H1 (cell line): ENCODE results near the gene DCLK1. TPM values are rescaled to one million over a fixed set of nuclear protein-coding genes. Genes with fewer than 3 reads are reported as not detected.

Source experiments
- CTCF ChIA-PET: fragments of 300-600 bp; sonication (Branson Sonifier 250); formaldehyde crosslinking; loops from one replicate; lab custom pipeline; 2021; ENCODE audit not compliant: partially characterized antibody; lab: Charles Lee
- POLR2A ChIA-PET: fragments of 300-600 bp; sonication (Branson Sonifier 250); formaldehyde crosslinking; loops from one replicate; lab custom pipeline; 2021; ENCODE audit warnings: inconsistent platforms; ENCODE audit not compliant: partially characterized antibody; lab: Charles Lee
- DNase-seq, 2 experiments: peaks; one replicate each; pipeline versions ENCODE4 v3.0.0 to v3.0.0-alpha.2; 2010 to 2022; ENCODE audit warnings: low spot score in 2 of 2, low read depth in 1 of 2, mixed read lengths in 1 of 2
- FAIRE-seq: peaks from 2 replicates; lab custom pipeline; 2011; peaks lifted over from hg19 to GRCh38; lab: Jason Lieb, UNC
- H2AFZ ChIP-seq: 2 replicates; pipeline ENCODE4 v1.8.1; 2012; ENCODE audit warnings: low read length, inconsistent platforms
- H2AK5ac ChIP-seq: 2 replicates; pipeline ENCODE4 v1.6.1; 2013; ENCODE audit warnings: low read depth, low read length
- H2BK120ac ChIP-seq: replicated peaks from 2 replicates; pipeline ENCODE3; 2013; ENCODE audit warnings: low read depth, low read length, inconsistent platforms
- H2BK12ac ChIP-seq: 2 replicates; pipeline ENCODE4 v1.6.1; 2013; ENCODE audit warnings: low read depth, low read length
- H2BK15ac ChIP-seq: 2 replicates; pipeline ENCODE4 v1.6.1; 2013; ENCODE audit warnings: low read length
- H2BK20ac ChIP-seq: 2 replicates; pipeline ENCODE4 v1.6.1; 2013; ENCODE audit warnings: low read length
- H2BK5ac ChIP-seq: 2 replicates; pipeline ENCODE4 v1.6.1; 2013; ENCODE audit warnings: low read depth, low read length
- H3K14ac ChIP-seq: 2 replicates; pipeline ENCODE4 v1.6.1; 2013; ENCODE audit warnings: inconsistent platforms; ENCODE audit not compliant: insufficient read length
- H3K18ac ChIP-seq: 2 replicates; pipeline ENCODE4 v1.6.1; 2013; ENCODE audit warnings: low read length; ENCODE audit errors: extremely low read depth
- H3K23ac ChIP-seq: 2 replicates; pipeline ENCODE4 v1.6.1; 2013; ENCODE audit warnings: inconsistent platforms; ENCODE audit not compliant: insufficient read length
- H3K23me2 ChIP-seq: 2 replicates; pipeline ENCODE4 v1.6.1; 2013; ENCODE audit warnings: low read depth, low read length
- H3K27ac ChIP-seq: 2 replicates; pipeline ENCODE4 v1.6.1; 2011; ENCODE audit warnings: low read depth, low read length, inconsistent platforms
- H3K27me3 ChIP-seq, 4 experiments: replicated peaks in 1 of 4; 1 replicate in 1 of 4; 2 replicates in 3 of 4; pipeline versions ENCODE4 v1.6.1 to v1.8.1; 2011 to 2013; ENCODE audit warnings: low read length in 3 of 4, mild to moderate bottlenecking in 3 of 4, inconsistent platforms in 2 of 4, mixed read lengths in 2 of 4, moderate library complexity in 1 of 4; ENCODE audit not compliant: control insufficient read depth in 3 of 4, insufficient read depth in 3 of 4; ENCODE audit errors: extremely low read depth in 1 of 4
- H3K36me3 ChIP-seq, 4 experiments: 2 replicates each; pipeline versions ENCODE4 v1.6.1 to v1.8.1; 2011 to 2013; ENCODE audit warnings: mild to moderate bottlenecking in 4 of 4, low read length in 3 of 4, moderate library complexity in 2 of 4, control low read depth in 1 of 4, inconsistent platforms in 1 of 4; ENCODE audit not compliant: insufficient read depth in 4 of 4, control insufficient read depth in 2 of 4
- H3K4ac ChIP-seq: replicated peaks from 2 replicates; pipeline ENCODE3; 2013; ENCODE audit warnings: low read length, low read depth, mixed read lengths, inconsistent platforms; ENCODE audit not compliant: insufficient read length
- H3K4me1 ChIP-seq, 4 experiments: replicated peaks in 1 of 4; 1 replicate in 1 of 4; 2 replicates in 3 of 4; pipeline versions ENCODE4 v1.6.1 to v1.8.1; 2011 to 2013; ENCODE audit warnings: low read length in 3 of 4, inconsistent platforms in 2 of 4, mixed read lengths in 1 of 4; ENCODE audit not compliant: insufficient read depth in 4 of 4, control insufficient read depth in 3 of 4
- H3K4me2 ChIP-seq, 2 experiments: 2 replicates each; pipeline versions ENCODE4 v1.6.1 to v1.8.1; 2011 to 2013; ENCODE audit warnings: low read depth in 2 of 2, low read length in 2 of 2, control low read depth in 1 of 2, inconsistent platforms in 1 of 2, mild to moderate bottlenecking in 1 of 2; ENCODE audit not compliant: insufficient read depth in 1 of 2
- H3K4me3 ChIP-seq, 4 experiments: fragments of 200-600, 300-600 bp in 1 of 4; sonication (generic), shearing (Covaris generic), sonication (Bioruptor Twin) in 1 of 4; 2 replicates each; pipeline versions ENCODE4 v1.5.1 to v1.8.1; 2011 to 2016; ENCODE audit warnings: low read length in 4 of 4, low read depth in 3 of 4, control low read depth in 2 of 4, inconsistent platforms in 2 of 4, mild to moderate bottlenecking in 2 of 4, mixed read lengths in 1 of 4, moderate library complexity in 1 of 4; ENCODE audit not compliant: insufficient read depth in 2 of 4; ENCODE audit errors: extremely low read depth in 1 of 4
- H3K56ac ChIP-seq: replicated peaks from 2 replicates; pipeline ENCODE3; 2013; ENCODE audit warnings: low read depth, mild to moderate bottlenecking, mixed read lengths, low read length, inconsistent platforms; ENCODE audit not compliant: insufficient read length
- H3K79me1 ChIP-seq: 2 replicates; pipeline ENCODE4 v1.6.1; 2013; ENCODE audit warnings: low read depth, low read length, control low read depth
- H3K79me2 ChIP-seq, 2 experiments: 2 replicates each; pipeline versions ENCODE4 v1.6.1 to v1.8.1; 2012 to 2013; ENCODE audit warnings: low read length in 2 of 2, mild to moderate bottlenecking in 2 of 2, inconsistent platforms in 1 of 2; ENCODE audit not compliant: insufficient read depth in 2 of 2, control insufficient read depth in 1 of 2
- H3K9ac ChIP-seq, 4 experiments: replicated peaks in 1 of 4; 1 replicate in 1 of 4; 2 replicates in 3 of 4; pipeline versions ENCODE4 v1.6.1 to v1.8.1; 2011 to 2013; ENCODE audit warnings: low read depth in 3 of 4, low read length in 3 of 4, control low read depth in 2 of 4, mild to moderate bottlenecking in 2 of 4, moderate library complexity in 2 of 4, inconsistent platforms in 1 of 4; ENCODE audit errors: extremely low read depth in 1 of 4
- H3K9me3 ChIP-seq, 2 experiments: 2 replicates each; pipeline versions ENCODE4 v1.6.1 to v1.8.1; 2012 to 2013; ENCODE audit warnings: mild to moderate bottlenecking in 2 of 2, moderate library complexity in 2 of 2, control low read depth in 1 of 2, inconsistent platforms in 1 of 2, low read depth in 1 of 2, low read length in 1 of 2, mixed read lengths in 1 of 2; ENCODE audit not compliant: insufficient read depth in 2 of 2
- H4K20me1 ChIP-seq, 2 experiments: replicated peaks in 1 of 2; 2 replicates each; pipeline versions ENCODE3 to v1.8.1; 2011 to 2013; ENCODE audit warnings: inconsistent platforms in 2 of 2, low read length in 2 of 2, mild to moderate bottlenecking in 1 of 2; ENCODE audit not compliant: insufficient read depth in 2 of 2, control insufficient read depth in 1 of 2
- H4K5ac ChIP-seq: 2 replicates; pipeline ENCODE4 v1.6.1; 2013; ENCODE audit warnings: low read length, low read depth, mixed read lengths, inconsistent platforms; ENCODE audit not compliant: insufficient read length
- H4K8ac ChIP-seq: 2 replicates; pipeline ENCODE4 v1.8.0; 2013; ENCODE audit warnings: mild to moderate bottlenecking, moderate library complexity, low read length, inconsistent platforms; ENCODE audit not compliant: insufficient read depth; ENCODE audit errors: extremely low read depth
- H4K91ac ChIP-seq: replicated peaks from 2 replicates; pipeline ENCODE3; 2013; ENCODE audit warnings: low read length, mixed read lengths, inconsistent platforms; ENCODE audit not compliant: insufficient read length
- ASH2L ChIP-seq: fragments of 200-600, 300-600 bp; sonication (generic); IDR thresholded peaks from one replicate; pipeline ENCODE4 v1.7.1; 2017; ENCODE audit warnings: low read length
- BCL11A ChIP-seq, 2 experiments: IDR thresholded peaks; one replicate each; pipeline ENCODE4 v1.6.1; 2011; ENCODE audit warnings: low read depth in 2 of 2, low read length in 2 of 2, mild to moderate bottlenecking in 2 of 2
- CEBPB ChIP-seq: IDR thresholded peaks from 2 replicates; pipeline ENCODE4 v1.6.1; 2012; ENCODE audit warnings: low read depth, low read length
- MAFK ChIP-seq: IDR thresholded peaks from 2 replicates; pipeline ENCODE4 v1.6.1; 2012; ENCODE audit warnings: low read depth, mild to moderate bottlenecking, improper control_type of control experiment, low read length
- NRF1 ChIP-seq: IDR thresholded peaks from 2 replicates; pipeline ENCODE4 v1.6.1; 2011; ENCODE audit warnings: mild to moderate bottlenecking, low read depth, low read length, improper control_type of control experiment
- POLR2AphosphoS5 ChIP-seq: IDR thresholded peaks from 2 replicates; pipeline ENCODE4 v1.6.1; 2011; ENCODE audit warnings: low read depth, low read length
- RAD21 ChIP-seq, 2 experiments: IDR thresholded peaks in 1 of 2; conservative IDR thresholded peaks in 1 of 2; 2 replicates each; pipeline ENCODE4 v1.6.1; 2011; ENCODE audit warnings: low read depth in 2 of 2, low read length in 2 of 2, improper control_type of control experiment in 1 of 2, inconsistent platforms in 1 of 2, mild to moderate bottlenecking in 1 of 2, moderate library complexity in 1 of 2
- RNF2 ChIP-seq: fragments of 200-900, 300-1000 bp; sonication (generic); IDR thresholded peaks from 2 replicates; pipeline ENCODE4 v1.7.1; 2016; ENCODE audit warnings: borderline replicate concordance, low read depth, mild to moderate bottlenecking, antibody characterized with exemption, low read length; ENCODE audit not compliant: poor library complexity, severe bottlenecking; ENCODE audit errors: missing control alignments
- RXRA ChIP-seq: IDR thresholded peaks from 2 replicates; pipeline ENCODE4 v1.6.1; 2011; ENCODE audit warnings: low read depth, mild to moderate bottlenecking, low read length, moderate library complexity; ENCODE audit not compliant: insufficient read depth
- SIN3A ChIP-seq, 2 experiments: IDR thresholded peaks in 1 of 2; conservative IDR thresholded peaks in 1 of 2; 2 replicates each; pipeline ENCODE4 v1.6.1; 2011 to 2012; ENCODE audit warnings: low read length in 2 of 2, improper control_type of control experiment in 1 of 2, low read depth in 1 of 2, mild to moderate bottlenecking in 1 of 2
- SP1 ChIP-seq: IDR thresholded peaks from 2 replicates; pipeline ENCODE4 v1.6.1; 2011; ENCODE audit warnings: low read depth, low read length
- SUZ12 ChIP-seq: fragments of 200-600 bp; sonication (generic); IDR thresholded peaks from 2 replicates; pipeline ENCODE4 v1.6.1; 2012; ENCODE audit warnings: mild to moderate bottlenecking, inconsistent platforms, low read length, moderate library complexity, mixed read lengths
- TAF1 ChIP-seq: IDR thresholded peaks from 2 replicates; pipeline ENCODE4 v1.6.1; 2011; ENCODE audit warnings: mild to moderate bottlenecking, low read depth, low read length
- TAF7 ChIP-seq: optimal IDR thresholded peaks from 2 replicates; pipeline ENCODE3; 2011; ENCODE audit warnings: low read depth, mild to moderate bottlenecking, inconsistent platforms, low read length, moderate library complexity, borderline replicate concordance
- TCF12 ChIP-seq: IDR thresholded peaks from 2 replicates; pipeline ENCODE4 v1.6.1; 2011; ENCODE audit warnings: low read depth, mild to moderate bottlenecking, low read length
- ZNF274 ChIP-seq: IDR thresholded peaks from 2 replicates; pipeline ENCODE4 v1.7.0; 2012; ENCODE audit warnings: low read length, borderline replicate concordance; ENCODE audit errors: extremely low read depth
- polyA plus RNA-seq, 7 experiments: library from polyadenylated mRNA; depleted of rRNA in 3 of 7; stranded (reverse) in 5 of 7; unstranded in 2 of 7; fragments of >200 nt in 5 of 7; fragments of 200-250 nt in 2 of 7; gene quantifications; 1 replicate in 5 of 7; 2 replicates in 1 of 7; 4 replicates in 1 of 7; pipeline versions ENCODE4 v1.2.1 to v1.2.3, GENCODE V29; 2011 to 2013; ENCODE audit warnings: missing spikeins in 2 of 7, mixed read lengths in 2 of 7
- total RNA-seq: library from RNA; stranded (reverse); fragmentation: NEBNext Ultra II Directional; extraction: Animal tissue kit (Norgen Biotek cat#: 25700); gene quantifications from 2 replicates; pipeline ENCODE4 v1.2.1, GENCODE V29; 2021

Gene DCLK1
- total and polyA plus RNA-seq, 2 of the 8 experiments (the other 6 are each of a cell fraction or from before 2014, with no cell fraction given): 22.8 to 41.0 TPM

DNA sequence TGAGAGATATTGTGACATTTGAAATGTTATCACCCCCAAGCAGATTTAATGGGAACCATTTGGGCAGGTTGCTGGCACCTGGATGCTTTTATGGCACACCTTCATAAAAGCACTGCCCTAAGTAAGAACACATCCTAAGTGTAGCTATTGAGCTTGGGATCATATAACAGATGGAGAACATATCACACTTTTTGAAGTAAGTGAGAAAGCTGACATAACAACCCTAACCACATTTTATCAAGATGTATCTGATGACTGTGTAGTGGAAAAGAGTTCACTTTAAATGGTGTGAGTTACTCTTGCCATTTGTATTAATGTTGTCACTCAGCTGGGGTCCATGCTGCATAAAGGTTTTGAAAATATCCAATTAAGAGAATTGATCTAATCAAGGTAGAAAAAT lies 287.9 kb downstream of the DCLK1 start:
- no peaks in the 10 kb centered on the region for H3K79me1 ChIP-seq
- no peaks in the 10 kb centered on the region; a peak in 1 of 8 replicates for H3K36me3 ChIP-seq
- no peak overlapping the region for H2BK15ac ChIP-seq
- H2AK5ac ChIP-seq: no peak overlapping the region
- H3K4ac ChIP-seq: no peak overlapping the region
- H3K14ac ChIP-seq: no peak overlapping the region
- no peaks in the 10 kb centered on the region for H3K79me2 ChIP-seq
- CTCF ChIA-PET: interaction anchor here (1.2 to 1.4 kb wide), 3 partner anchors 10 to 24 kb away, joined by 3 read pairs; no protein-coding TSS in a partner anchor
- H4K20me1 ChIP-seq: no peaks in the 10 kb centered on the region
- no peak overlapping the region for H3K18ac ChIP-seq
- no peak overlapping the region for H4K5ac ChIP-seq
- H3K56ac ChIP-seq: no peak overlapping the region
- no peaks in the 10 kb centered on the region for H3K4me1 ChIP-seq
- no peaks in the 10 kb centered on the region for H3K23me2 ChIP-seq
- H3K23ac ChIP-seq: no peak overlapping the region
- H2BK5ac ChIP-seq: no peak overlapping the region
- DNase-seq (no peak), FAIRE-seq (no peak)
- H2BK12ac ChIP-seq: no peak overlapping the region
- H3K4me2 ChIP-seq: no peak overlapping the region
- H2BK20ac ChIP-seq: no peak overlapping the region
- no peaks in the 10 kb centered on the region for H3K27me3 ChIP-seq
- H3K9me3 ChIP-seq: no peaks in the 10 kb centered on the region
- no peak overlapping the region for H4K91ac ChIP-seq
- H2AFZ ChIP-seq: no peak overlapping the region
- POLR2A ChIA-PET: no interaction called here
- no peak overlapping the region for H2BK120ac ChIP-seq
- no peak overlapping the region for H4K8ac ChIP-seq
- H3K4me3 ChIP-seq: no peak overlapping the region
- no peak overlapping the region for H3K9ac ChIP-seq
- H3K27ac ChIP-seq: no peak overlapping the region
- TF ChIP-seq TAF7: no peak
- no peak for TF ChIP-seq ZNF274
- no peak for TF ChIP-seq POLR2AphosphoS5
- TF ChIP-seq RAD21 (IDR thresholded peaks at IDR 0.05 in 1 of 2, conservative IDR thresholded peaks at IDR 0.05 in 1 of 2; ENCODE audit: low read depth in 2 of 2, low read length in 2 of 2): no peak
- TF ChIP-seq MAFK: no peak
- no peak for TF ChIP-seq BCL11A (IDR thresholded peaks at IDR 0.05; ENCODE audit: low read depth in 2 of 2, low read length in 2 of 2)
- TF ChIP-seq TAF1: no peak
- TF ChIP-seq SUZ12: no peak
- TF ChIP-seq NRF1: no peak
- TF ChIP-seq TCF12: no peak
- no peak for TF ChIP-seq ASH2L
- no peak for TF ChIP-seq RXRA
- no peak for TF ChIP-seq RNF2
- no peak for TF ChIP-seq SIN3A (conservative IDR thresholded peaks at IDR 0.05 in 1 of 2, IDR thresholded peaks at IDR 0.05 in 1 of 2; ENCODE audit: low read depth in 1 of 2, low read length in 2 of 2)
- no peak for TF ChIP-seq CEBPB
- TF ChIP-seq SP1: no peak
